Endothelial cell of umbilical vein (primary cell): Measurements from ENCODE around the gene WFDC6. TPM values are rescaled to one million over a fixed set of nuclear protein-coding genes. Genes with fewer than 3 reads are reported as not detected.

Experiments
- BruUV-seq: library from RNA; stranded (reverse); fragments of 400-500 nt; replicated peaks from 2 replicates; lab custom pipeline; 2021; lab: Mats Ljungman, UMichigan
- CTCF ChIA-PET: fragments of 300-600, 350-600 bp; sonication (Branson Sonifier 250); formaldehyde crosslinking; loops from one replicate; lab custom pipeline; 2021; ENCODE audit warnings: antibody characterized with exemption, inconsistent platforms; lab: Charles Lee
- POLR2A ChIA-PET: fragments of 300-600, 350-600 bp; sonication (Branson Sonifier 250); formaldehyde crosslinking; loops from one replicate; lab custom pipeline; 2021; ENCODE audit warnings: antibody characterized with exemption, inconsistent platforms; lab: Charles Lee
- DNase-seq: peaks from one replicate; pipeline ENCODE4 v3.0.0-alpha.2; 2011; ENCODE audit warnings: low read depth, low spot score
- FAIRE-seq: peaks from 2 replicates; lab custom pipeline; 2011; peaks lifted over from hg19 to GRCh38; lab: Jason Lieb, UNC
- H2AFZ ChIP-seq: 2 replicates; pipeline ENCODE4 v1.6.0; 2012; ENCODE audit warnings: low read depth, low read length, control low read depth, inconsistent platforms
- H3K27ac ChIP-seq: 2 replicates; pipeline ENCODE4 v1.5.1; 2011; ENCODE audit warnings: low read depth, mild to moderate bottlenecking, control low read depth, low read length, moderate library complexity; ENCODE audit not compliant: insufficient read depth
- H3K27me3 ChIP-seq, 2 experiments: 2 replicates each; pipeline versions ENCODE4 v1.6.0 to v1.6.1; 2011; ENCODE audit warnings: low read length in 2 of 2, mixed read lengths in 1 of 2; ENCODE audit not compliant: control insufficient read depth in 2 of 2, insufficient read depth in 2 of 2
- H3K36me3 ChIP-seq, 2 experiments: 2 replicates in 1 of 2; 3 replicates in 1 of 2; pipeline ENCODE4 v1.5.1; 2011; ENCODE audit warnings: low read length in 2 of 2, mild to moderate bottlenecking in 1 of 2, moderate library complexity in 1 of 2; ENCODE audit not compliant: control insufficient read depth in 2 of 2, insufficient read depth in 2 of 2; ENCODE audit errors: extremely low read depth in 1 of 2
- H3K4me1 ChIP-seq: 3 replicates; pipeline ENCODE4 v1.5.1; 2011; ENCODE audit warnings: mild to moderate bottlenecking, low read length; ENCODE audit not compliant: control insufficient read depth, insufficient read depth; ENCODE audit errors: extremely low read depth
- H3K4me2 ChIP-seq: 2 replicates; pipeline ENCODE4 v1.6.1; 2011; ENCODE audit warnings: low read length, control low read depth, mixed read lengths; ENCODE audit not compliant: insufficient read depth
- H3K4me3 ChIP-seq, 3 experiments: fragments of 200-600 bp in 1 of 3; sonication (generic), shearing (Covaris generic) in 1 of 3; replicated peaks in 1 of 3; 2 replicates each; pipeline ENCODE4 v1.5.1; 2011 to 2016; ENCODE audit warnings: control low read depth in 3 of 3, low read length in 3 of 3, mild to moderate bottlenecking in 2 of 3, inconsistent platforms in 1 of 3, low read depth in 1 of 3, moderate library complexity in 1 of 3; ENCODE audit not compliant: insufficient read depth in 1 of 3
- H3K79me2 ChIP-seq: 2 replicates; pipeline ENCODE4 v1.6.0; 2012; ENCODE audit warnings: low read length, inconsistent platforms; ENCODE audit not compliant: control insufficient read depth, insufficient read depth
- H3K9ac ChIP-seq: replicated peaks from 2 replicates; pipeline ENCODE3; 2011; ENCODE audit warnings: low read length, control low read depth; ENCODE audit not compliant: insufficient read depth; ENCODE audit errors: extremely low read depth
- H3K9me1 ChIP-seq: replicated peaks from 3 replicates; pipeline ENCODE4 v1.6.0; 2011; ENCODE audit warnings: mild to moderate bottlenecking, low read length; ENCODE audit not compliant: control insufficient read depth, insufficient read depth; ENCODE audit errors: extremely low read depth
- H3K9me3 ChIP-seq: replicated peaks from 2 replicates; pipeline ENCODE4 v1.5.1; 2012; ENCODE audit warnings: low read length, inconsistent platforms; ENCODE audit not compliant: control insufficient read depth, insufficient read depth
- H4K20me1 ChIP-seq: replicated peaks from 2 replicates; pipeline ENCODE3; 2011; ENCODE audit warnings: mild to moderate bottlenecking, low read length; ENCODE audit not compliant: control insufficient read depth, insufficient read depth; ENCODE audit errors: extremely low read depth
- EZH2 ChIP-seq: IDR thresholded peaks from 2 replicates; pipeline ENCODE4 v1.6.1; 2012; ENCODE audit warnings: borderline replicate concordance, low read depth, mild to moderate bottlenecking, moderate library complexity, low read length, inconsistent platforms; ENCODE audit not compliant: severe bottlenecking
- FOS ChIP-seq: IDR thresholded peaks from 2 replicates; pipeline ENCODE4 v1.6.1; 2011; ENCODE audit warnings: mild to moderate bottlenecking, low read length, moderate library complexity, borderline replicate concordance; ENCODE audit not compliant: insufficient read depth
- GATA2 ChIP-seq: IDR thresholded peaks from 2 replicates; pipeline ENCODE4 v1.7.0; 2011; ENCODE audit warnings: low read depth, mild to moderate bottlenecking, moderate library complexity, mixed read lengths, low read length; ENCODE audit not compliant: insufficient read length, insufficient read depth
- JUN ChIP-seq: IDR thresholded peaks from 2 replicates; pipeline ENCODE4 v1.6.1; 2011; ENCODE audit warnings: borderline replicate concordance, low read depth; ENCODE audit not compliant: insufficient read length, insufficient read depth
- MYC ChIP-seq: IDR thresholded peaks from one replicate; pipeline ENCODE4 v1.6.1; 2011; ENCODE audit warnings: mild to moderate bottlenecking, low read depth, low read length
- POLR2A ChIP-seq: IDR thresholded peaks from 2 replicates; pipeline ENCODE4 v1.6.1; 2012; ENCODE audit warnings: low read depth, mild to moderate bottlenecking, control low read depth, low read length
- POLR2AphosphoS5 ChIP-seq: IDR thresholded peaks from 2 replicates; pipeline ENCODE4 v1.6.1; 2012; ENCODE audit warnings: low read depth, mild to moderate bottlenecking, control low read depth, low read length, moderate library complexity; ENCODE audit not compliant: insufficient read depth
- dilution Hi-C: fragments of 300-500 bp; cut with MboI; formaldehyde crosslinking; loops from one replicate; pipeline ENCODE4 v1.15.0; 2019; ENCODE audit warnings: low sequenced_read_pairs; ENCODE audit not compliant: extremely low pct_ligation_motif_present
- intact Hi-C: fragments of 100-400 bp; cut with micrococcal nuclease; formaldehyde crosslinking; loops from one replicate; pipeline ENCODE4 v1.10.0; 2022
- polyA plus RNA-seq, 4 experiments: library from polyadenylated mRNA; depleted of rRNA in 3 of 4; stranded (reverse) in 3 of 4; unstranded in 1 of 4; fragments of >200 nt; gene quantifications; 2 replicates each; pipeline versions ENCODE4 v1.2.1 to v1.2.3, GENCODE V29; 2011 to 2012; ENCODE audit warnings: missing spikeins in 1 of 4
- total RNA-seq: library from RNA; stranded (reverse); gene quantifications from 2 replicates; pipeline ENCODE4 v1.2.3, GENCODE V29; 2021
- TF ChIP-seq, protein P1 (sequence below), 2 donors: IDR thresholded peaks; 1 replicate in 1 of 2; 2 replicates in 1 of 2; pipeline ENCODE4 v1.5.1; 2011; ENCODE audit warnings: low read length in 2 of 2, mild to moderate bottlenecking in 2 of 2, moderate library complexity in 2 of 2, control low read depth in 1 of 2, inconsistent platforms in 1 of 2, low read depth in 1 of 2; ENCODE audit not compliant: insufficient read depth in 1 of 2; ENCODE audit errors: extremely low read depth in 1 of 2
- TF ChIP-seq, protein P2 (sequence below): IDR thresholded peaks from 2 replicates; pipeline ENCODE4 v1.6.1; 2011; ENCODE audit not compliant: insufficient read depth, insufficient read length

The WFDC6 gene
- total and polyA plus RNA-seq, 2 donors (not counting 3 experiments of a cell fraction or from before 2014, with no cell fraction given) = not detected

DNA sequence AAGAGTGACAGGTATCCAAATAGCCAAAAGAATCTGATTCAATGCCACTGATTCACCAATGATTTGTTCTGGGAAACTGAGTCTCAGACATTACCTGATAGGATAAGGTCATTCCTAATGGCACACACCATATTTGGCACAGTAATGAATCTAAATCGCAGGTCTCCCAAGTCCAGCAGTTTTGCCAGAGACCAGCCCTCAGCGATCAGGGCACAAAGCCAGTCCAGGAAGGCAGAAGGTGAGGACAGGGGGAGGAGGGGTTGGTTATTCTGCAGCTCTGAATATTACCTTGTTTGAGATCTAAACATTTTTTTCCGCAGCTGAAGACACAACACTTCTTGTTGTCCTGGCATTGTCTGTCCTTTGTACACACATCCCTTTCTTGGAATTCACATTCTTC lies 6.1 kb upstream of the WFDC6 start:
- Histone ChIP-seq H2AFZ (no peak overlapping the region), H3K4me1 (no peaks in the 10 kb centered on the region), H3K9me1 (no peaks in the 10 kb centered on the region), H4K20me1 (no peaks in the 10 kb centered on the region), H3K4me3 (no peak overlapping the region), H3K36me3 (no peaks in the 10 kb centered on the region), H3K79me2 (no peaks in the 10 kb centered on the region), H3K9ac (no peak overlapping the region), H3K4me2 (no peak overlapping the region), H3K9me3 (no peaks in the 10 kb centered on the region), H3K27ac (no peak overlapping the region), H3K27me3 (no peaks in the 10 kb centered on the region)
- CTCF ChIA-PET = interaction anchor here (1.3 kb wide), 1 partner anchor 225 kb away, joined by 16 read pairs; no protein-coding TSS in a partner anchor
- DNase-seq = no peak
- no peak for TF ChIP-seq MYC
- no peak for TF ChIP-seq EZH2
- TF ChIP-seq POLR2A = no peak
- TF ChIP-seq FOS = no peak
- TF ChIP-seq, protein P1, sequence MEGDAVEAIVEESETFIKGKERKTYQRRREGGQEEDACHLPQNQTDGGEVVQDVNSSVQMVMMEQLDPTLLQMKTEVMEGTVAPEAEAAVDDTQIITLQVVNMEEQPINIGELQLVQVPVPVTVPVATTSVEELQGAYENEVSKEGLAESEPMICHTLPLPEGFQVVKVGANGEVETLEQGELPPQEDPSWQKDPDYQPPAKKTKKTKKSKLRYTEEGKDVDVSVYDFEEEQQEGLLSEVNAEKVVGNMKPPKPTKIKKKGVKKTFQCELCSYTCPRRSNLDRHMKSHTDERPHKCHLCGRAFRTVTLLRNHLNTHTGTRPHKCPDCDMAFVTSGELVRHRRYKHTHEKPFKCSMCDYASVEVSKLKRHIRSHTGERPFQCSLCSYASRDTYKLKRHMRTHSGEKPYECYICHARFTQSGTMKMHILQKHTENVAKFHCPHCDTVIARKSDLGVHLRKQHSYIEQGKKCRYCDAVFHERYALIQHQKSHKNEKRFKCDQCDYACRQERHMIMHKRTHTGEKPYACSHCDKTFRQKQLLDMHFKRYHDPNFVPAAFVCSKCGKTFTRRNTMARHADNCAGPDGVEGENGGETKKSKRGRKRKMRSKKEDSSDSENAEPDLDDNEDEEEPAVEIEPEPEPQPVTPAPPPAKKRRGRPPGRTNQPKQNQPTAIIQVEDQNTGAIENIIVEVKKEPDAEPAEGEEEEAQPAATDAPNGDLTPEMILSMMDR (IDR thresholded peaks at IDR 0.05; ENCODE audit: extremely low read depth in 1 of 2, insufficient read depth in 1 of 2, low read depth in 1 of 2, low read length in 2 of 2) = no peak
- no peak for TF ChIP-seq POLR2AphosphoS5
- TF ChIP-seq, protein P2, sequence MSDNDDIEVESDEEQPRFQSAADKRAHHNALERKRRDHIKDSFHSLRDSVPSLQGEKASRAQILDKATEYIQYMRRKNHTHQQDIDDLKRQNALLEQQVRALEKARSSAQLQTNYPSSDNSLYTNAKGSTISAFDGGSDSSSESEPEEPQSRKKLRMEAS = no peak
- TF ChIP-seq GATA2 = no peak
- TF ChIP-seq JUN = no peak
- intact Hi-C loops = no loop called here
- no TSS peak for BruUV-seq
- POLR2A ChIA-PET = no interaction called here
- FAIRE-seq = no peak
- dilution Hi-C loops = no loop called here
